NCI-H748 (cell line): Measurements from ENCODE around the gene NFATC2.
"Not testable (repeated sequence)": the region's sequence is repeated elsewhere in the genome, so short reads cannot be mapped to it uniquely, and the experiment has no call there.

ENCODE experiments used
- DNase-seq: peaks from one replicate; lab custom pipeline; 2025; ENCODE audit not compliant: unreplicated experiment; lab: John Stamatoyannopoulos, UW

The NFATC2 gene

GRCh38 chr20:51568533-51568932 lies 26.0 kb upstream of the NFATC2 start:
- DNase-seq, result not testable (repeated sequence)

DNA sequence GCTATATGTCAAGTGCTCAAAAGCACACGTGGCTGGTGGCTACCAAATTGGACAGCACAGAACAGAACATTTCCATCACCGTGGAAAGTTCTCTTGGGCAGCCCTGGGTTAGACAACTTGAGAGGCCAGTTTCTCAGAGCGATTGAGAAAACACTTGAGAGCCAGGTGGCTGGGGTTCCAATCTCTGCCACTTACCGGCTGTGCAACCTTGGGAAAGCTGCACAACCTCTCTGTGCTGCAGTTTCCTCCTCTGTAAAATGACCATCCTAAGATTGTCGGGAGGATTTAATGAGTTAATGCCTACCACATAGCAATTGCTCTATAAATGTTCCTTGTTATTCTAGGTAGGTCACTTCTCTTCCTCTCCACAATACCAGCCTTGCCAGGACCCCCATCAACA lies 25.1 kb upstream of the NFATC2 start:
- DNase-seq, result no peak

GRCh38 chr20:51566594-51566993 lies 24.1 kb upstream of the NFATC2 start:
- DNase-seq, result no peak

DNA sequence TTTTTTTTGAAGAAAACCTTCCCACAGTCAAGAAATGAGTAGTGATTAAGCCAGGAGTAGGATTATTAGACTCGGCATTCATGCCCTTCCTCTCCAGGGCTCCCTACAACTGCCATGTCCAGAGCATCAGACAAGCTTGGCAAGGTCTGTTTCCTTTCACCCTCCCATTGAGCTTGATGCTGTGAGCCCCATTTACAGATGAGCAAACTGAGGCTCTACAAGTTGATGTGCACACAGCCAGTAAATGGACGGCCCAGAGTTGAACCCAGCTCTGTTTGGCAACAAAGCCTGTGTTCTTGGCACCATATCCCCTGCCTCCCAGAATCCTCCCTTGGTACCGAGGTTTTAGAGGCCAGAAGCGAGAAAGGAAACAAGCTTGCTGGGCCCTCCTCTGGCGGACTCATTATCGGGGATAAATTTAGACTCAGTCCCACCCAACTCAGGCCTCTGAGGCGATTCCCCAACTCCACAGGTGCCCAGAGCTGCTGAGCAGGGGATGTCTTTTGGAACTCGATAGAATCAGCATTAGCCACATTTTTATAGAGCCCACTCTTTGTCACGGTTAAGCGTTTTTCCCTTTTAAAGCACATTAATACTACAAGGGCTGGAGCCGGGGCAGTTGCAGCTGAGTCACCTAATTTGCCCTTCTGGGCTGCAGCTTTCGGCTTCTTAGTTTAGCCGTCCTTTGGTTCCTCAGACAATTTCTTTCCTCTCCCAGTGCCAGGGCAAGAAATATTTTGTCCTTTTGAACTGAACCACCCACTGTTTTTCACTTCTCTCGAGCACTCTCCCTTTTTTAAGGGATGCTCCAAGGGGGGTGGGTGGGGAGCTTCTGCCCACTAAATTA lies 23.0 kb upstream of the NFATC2 start:
- no peak for DNase-seq

DNA sequence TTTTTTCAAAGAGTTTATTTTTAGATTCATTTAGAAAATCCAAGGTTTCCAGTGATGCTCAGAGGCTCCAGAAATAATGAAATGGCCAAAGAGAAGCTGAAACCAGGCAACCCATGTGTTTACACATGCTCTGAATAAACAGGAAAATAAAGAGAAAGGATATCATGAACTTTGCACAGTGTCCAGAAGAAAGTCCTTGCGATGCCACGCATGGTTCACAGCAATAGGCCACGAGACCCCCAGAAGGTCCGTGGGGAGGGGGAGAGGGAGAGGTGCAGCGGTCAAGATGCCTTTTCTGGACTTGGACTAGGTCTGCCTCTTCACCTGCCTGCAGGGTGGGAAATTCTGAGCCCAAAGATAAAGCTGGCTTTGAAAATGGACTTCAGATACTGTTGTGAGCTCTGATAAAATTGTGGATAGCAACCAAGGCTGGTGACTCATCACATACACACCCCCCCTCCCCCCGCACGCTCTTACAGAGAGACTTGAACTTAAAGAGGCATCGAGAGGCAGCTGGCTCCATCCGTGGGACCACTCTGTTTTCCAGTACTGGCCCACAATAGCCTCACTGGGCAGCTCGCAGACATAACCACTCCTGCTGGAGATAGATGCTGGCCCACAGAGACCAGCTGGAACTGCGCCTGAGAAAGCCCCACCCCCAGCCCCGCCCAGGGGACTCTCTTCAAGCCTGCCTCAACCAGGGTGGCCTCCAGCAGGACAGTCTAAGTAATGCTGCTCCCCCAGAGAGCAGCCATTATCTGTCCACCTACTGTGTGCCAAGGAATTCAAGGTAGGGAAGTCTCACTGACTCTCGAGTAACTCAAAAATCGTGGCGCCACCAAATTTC lies 21.2 kb upstream of the NFATC2 start:
- peak; percentile 4 for DNase-seq

DNA sequence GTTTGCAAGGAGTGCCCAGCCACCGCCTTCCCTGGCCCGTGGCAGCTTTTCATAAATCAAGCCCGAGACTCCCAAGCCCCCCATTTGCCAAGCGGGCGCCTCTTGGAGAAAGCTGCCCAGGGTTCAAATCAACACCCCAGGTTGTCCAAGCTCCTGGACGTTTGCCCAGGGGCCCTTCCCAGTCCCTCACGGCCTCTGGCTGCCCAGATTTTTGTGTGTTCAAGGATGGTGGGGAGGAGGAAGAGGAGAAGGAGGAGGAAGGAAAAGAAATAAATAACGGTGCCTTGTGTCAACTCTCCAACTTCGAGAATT lies 20.6 kb upstream of the NFATC2 start:
- DNase-seq, result no peak

DNA sequence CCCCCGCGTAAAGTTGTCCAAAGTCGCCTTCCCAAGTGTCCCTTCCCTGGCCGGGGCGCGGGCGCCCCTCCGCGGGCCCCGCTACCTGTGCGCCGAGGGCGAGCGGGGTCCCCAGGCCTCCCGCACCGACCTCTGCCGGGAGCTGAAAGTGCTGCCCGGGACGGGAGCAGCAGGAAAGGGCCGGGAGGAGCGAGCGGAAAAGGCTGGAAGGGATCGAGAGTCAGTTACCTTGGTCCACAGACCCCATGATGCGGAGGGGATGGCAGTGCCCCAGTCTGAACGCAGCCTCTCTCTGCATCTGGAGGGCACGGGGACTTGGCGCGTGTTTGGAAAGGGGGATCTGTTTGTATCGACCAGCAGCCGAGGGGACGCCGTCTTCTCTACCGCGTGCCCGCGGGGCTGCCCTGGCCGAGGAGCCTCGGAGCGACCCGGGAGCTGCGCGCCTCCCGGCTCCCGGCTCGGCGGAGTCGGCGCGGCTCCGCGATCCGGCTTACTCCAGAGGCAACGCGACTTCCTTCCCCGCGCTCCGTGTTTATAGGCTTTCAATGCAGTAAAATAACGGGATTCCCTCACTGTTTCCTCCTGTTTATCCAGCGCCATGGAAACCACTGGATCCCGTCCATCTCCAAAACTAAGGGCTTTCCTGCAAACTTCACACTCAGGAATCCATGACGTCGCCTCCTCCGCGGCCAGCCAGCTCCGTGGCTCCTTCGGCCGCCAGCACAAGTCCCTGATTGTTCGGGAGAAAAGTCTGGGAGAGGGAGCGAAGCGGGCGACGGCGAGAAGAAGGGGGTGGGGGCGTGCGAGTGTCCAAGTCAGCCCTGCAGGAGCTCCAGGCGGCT lies 20.0 kb upstream of the NFATC2 start:
- DNase-seq, result peak; percentile 31

DNA sequence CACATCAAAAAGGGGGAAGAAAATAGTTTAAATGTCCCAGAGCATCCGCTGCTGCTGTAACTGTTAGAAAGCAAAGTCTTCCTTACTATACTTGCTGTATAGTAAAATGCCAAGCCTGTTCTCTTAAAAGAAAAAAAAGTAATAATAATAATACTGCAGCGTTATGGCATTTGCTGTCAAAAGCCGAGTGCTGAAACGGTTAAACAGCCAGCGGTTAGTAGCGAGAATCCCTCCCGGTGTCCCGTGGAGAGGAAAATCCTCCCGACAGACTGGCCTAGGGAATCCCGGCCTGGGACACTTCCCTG lies 19.5 kb upstream of the NFATC2 start:
- no peak for DNase-seq

- no peak for DNase-seq
Observed at GRCh38 chr20:51560550-51561307, 18.2 kb upstream of the NFATC2 start.

DNA sequence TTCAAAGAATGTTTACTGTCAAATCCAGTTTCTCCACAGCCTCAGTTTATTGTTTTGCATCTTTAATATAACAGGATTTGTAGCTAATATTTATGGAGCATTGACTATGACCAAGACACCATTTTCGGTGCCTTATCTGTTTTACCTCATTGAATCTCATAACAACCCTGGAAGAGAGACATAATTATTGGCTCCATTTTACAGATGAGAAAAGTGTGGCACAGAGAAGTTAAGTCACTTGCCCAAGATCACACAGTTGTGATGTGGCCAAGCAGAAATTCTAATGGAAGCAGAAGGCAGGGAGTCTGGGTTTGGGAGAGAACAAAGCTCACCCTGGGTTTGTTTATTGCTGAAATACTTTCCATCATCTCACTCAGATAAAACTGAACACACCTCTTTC lies 17.5 kb upstream of the NFATC2 start:
- DNase-seq, result no peak

DNA sequence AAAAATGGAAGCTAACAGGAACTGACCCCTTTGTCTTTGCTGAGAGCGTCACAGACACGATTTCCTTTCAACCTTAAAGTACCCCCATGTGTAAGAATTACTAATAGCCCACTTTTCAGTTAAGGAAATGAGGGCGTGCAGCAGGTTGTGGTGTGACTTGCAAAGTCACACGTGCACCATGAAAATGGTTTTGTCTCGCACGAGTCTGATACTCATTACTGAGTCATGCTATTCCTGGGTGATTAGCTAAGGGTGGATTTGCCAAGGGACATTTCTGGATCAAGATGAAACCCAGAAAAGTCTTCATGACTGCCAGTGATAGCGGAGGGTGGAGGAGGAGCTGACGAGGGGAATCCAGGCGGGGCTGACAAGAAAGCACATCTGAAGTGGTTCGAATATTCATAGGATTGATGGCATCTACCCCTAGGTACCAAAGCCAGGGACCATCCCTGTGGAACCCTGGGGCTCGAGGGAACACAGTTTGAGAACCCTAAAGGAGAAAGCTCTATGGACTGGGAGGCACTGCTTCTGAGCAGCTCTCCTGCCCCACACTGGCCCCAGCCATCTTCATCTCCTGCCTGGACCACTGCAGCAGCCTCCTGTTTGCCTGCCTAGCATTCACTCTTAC lies 12.1 kb upstream of the NFATC2 start:
- DNase-seq, result no peak

DNA sequence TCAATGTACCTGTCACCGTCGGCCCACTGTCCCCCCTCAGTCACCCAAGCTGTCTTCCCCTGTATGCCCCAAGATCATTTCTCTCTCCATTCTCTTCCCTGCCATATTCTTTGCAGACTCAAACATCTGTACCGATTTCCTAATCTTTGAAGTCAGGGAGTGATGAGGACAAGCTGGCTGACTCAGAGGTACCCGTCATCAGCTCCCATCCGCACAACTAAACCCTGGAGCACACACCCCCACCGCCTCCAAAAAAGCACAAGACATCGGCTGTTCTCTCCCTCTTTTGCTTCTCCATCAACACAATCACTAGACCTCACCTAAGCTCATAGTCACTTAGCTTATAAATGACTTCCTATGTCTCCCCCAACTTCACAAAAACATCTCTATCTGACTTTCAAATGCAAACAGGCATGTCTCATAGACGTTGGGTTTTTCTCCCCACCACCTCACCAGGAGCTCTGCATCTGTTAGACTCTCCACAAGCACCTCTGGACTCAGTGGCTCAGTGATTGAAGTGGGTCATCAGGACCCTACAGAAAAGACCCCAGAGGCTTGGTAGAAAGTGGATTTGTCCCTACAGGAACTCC lies 11.5 kb upstream of the NFATC2 start:
- no peak for DNase-seq

DNA sequence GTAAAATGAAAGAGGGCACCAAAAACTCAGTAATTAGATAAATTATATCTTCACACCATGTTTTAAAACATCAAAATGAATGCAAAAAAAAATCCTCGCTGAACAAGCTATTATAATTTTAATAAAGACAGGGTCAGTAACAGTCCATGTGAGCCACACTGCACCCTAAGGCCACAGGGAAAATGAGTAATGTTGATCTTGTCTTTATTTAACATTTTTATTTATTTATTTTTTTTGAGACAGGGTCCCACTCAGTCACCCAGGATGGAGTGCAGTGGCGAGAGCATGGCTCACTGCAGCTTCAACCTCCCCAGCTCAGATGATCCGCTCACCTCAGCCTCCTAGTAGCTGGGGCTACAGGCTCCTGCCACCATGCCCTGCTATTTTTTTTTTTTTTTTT lies 8.7 kb upstream of the NFATC2 start:
- no peak for DNase-seq

DNA sequence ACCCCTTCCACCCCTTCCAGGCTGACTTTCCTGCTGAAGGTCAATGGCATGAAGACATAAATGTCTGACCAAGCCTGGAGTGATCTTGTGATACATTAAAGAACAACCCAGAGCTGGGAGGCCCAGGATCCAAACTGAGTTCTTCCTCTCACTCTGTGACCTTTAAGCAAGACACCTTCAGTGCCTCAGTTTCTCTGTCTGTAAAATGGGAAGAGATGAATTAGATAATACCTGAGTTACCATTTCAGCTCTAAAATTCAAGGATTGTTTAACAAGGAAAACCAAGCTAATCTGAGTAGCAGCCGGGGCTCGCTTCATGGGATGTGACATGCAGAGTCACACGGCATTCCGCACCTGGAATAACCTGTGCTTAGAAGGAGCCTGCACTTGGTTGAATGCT lies 7.0 kb upstream of the NFATC2 start:
- no peak for DNase-seq

DNA sequence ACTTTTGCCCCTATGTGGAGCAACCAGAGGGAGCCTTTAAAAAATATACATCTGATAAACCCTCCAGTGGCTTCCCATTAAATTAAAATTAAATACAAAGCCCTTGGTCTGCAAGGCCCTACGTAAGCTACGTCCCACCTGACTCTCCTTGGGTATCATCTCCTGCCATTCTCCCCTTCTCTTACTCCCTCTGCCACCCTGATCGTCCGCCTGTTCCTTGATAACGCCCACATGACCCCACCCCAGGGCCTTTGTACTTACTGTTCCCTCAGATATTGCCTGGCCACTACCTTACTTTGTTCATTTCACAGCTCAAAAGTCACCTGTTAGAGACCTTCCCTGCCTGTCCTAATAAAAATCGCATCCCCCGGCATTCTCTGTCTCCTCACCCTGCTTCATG lies 5.4 kb upstream of the NFATC2 start:
- no peak for DNase-seq

- DNase-seq, result no peak
Observed at GRCh38 chr20:51545515-51545914, 3.0 kb upstream of the NFATC2 start.

DNA sequence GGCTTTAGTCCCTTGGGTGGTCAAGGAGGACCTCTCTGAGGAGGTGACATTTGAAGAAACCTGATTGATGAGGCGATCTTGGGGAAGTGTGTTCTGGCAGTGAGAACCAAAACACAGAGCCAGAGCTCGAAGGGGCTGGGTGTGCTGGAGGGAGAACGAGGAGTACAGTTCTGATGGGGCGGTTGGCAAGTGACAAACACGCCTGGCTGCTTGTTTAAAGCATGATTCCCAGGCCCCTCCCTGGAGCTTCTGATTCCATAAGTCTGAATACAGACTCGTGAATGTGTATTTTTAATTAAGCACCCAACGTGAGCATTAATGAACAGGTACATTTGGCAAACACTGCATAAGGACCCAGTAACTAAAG lies 886 bp upstream of the NFATC2 start:
- DNase-seq, result no peak

GRCh38 chr20:51542033-51542570 lies 417 bp downstream of the NFATC2 start:
- no peak for DNase-seq

DNA sequence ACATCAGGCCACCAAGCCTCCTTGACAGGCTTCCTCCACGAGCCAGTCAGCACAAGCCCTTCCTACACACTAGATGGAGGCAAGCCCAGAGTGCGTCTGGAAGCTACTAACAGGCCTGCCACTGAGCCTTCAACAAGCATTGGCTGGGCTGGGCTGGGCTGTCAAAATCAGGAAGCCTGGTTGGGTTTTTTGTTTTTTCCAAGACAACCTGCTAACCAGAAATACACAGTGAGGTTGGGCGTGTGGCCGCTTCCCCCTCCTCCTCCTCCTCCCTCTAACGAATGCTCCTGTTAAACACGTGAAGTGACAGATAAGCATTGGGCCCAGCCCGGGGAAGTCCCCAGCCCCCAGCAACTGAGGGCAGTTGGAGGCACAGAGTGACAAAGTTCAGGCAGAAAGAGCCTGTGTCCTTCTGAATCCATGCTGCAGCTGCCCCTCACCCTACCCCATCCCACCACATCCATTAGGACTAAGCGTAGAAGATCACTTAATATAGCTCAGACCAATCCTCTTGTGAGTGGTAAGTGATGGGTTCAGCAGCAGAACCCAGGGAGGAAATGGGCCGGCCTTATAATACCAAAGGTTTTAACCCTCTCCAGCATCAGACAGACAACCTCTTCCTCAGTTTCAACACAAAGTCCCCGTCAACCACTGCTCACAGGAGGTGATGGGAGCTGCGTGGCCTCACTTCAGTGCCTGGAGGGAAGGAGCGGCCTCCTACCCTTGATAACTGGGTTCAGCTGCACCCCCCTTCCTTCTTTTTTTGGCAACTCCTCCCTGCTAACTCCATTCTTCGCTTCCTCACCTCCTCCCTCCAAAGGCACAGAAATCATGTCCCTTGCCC lies 1.1 kb downstream of the NFATC2 start:
- DNase-seq, result peak; percentile 17
